Measurements from ENCODE around the gene EPB41L4B.
A peak's percentile ranks its signal among the peaks of the same experiment; 100 is the strongest.
"Not testable (repeated sequence)": the region's sequence is repeated elsewhere in the genome, so short reads cannot be mapped to it uniquely, and the experiment has no call there.

The EPB41L4B gene

DNA sequence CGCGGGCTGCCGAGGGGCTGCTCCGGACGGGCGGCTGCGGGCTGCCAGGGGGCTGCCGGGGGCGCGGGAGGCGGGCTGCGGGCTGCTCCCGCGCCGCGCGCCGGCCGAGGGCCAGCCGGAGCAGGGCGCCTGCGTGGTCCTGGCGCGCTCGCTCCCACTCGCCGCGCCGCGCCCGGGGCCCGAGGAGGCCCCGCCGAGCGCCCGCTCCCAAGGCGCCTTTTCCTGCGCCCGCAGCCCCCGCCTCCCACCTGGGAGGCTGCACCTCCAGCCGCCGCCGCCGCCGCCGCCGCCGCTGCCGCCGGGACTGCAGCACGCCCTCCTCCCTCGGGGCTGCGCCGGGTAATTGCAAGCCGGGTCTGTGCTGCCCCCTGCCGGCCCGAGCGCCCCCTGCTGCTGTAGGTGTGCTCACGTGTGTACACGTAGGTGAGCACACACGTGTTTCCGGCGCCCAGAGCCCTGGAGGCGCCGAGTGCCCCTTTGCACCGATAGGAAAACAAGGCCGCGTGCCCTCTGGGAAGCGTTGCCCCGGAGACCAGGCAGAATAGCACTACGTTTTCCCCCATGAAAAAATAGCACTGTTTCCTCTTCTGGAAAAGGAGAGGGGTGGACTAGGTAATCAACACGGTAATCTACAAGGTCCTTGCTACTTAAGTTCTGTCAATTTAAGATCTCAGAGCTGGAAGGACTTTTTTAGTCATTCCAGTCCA, at the start of gene EPB41L4B:
Gene EPB41L4B (minus strand): TSS at position 318 of the 707 bp plus-strand sequence. CDS start 613 bp downstream, outside the sequence.
- DNase-seq (ENCODE audit: low spot score): peak; percentile 84

DNA sequence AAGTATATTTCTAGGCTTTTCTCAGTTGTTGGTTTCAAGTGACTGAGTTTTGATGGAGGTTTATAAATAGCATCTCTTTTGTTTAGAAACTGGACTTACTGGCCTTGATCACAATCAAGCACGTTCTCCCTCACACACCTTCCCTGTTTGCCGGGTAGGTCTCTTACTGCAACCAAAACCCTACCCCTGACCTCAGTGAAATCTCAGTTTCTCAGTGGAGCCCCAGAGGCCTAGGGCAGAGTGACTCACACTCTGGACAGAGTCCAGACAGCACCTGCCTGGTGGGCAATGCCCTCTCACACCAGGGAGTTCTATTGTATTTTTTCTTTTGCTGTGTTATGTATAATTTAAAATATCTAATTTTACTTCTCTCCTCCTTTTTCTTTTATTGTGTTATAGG, 48.4 kb upstream of the EPB41L4B start:
- DNase-seq (ENCODE audit: low spot score): no peak

DNA sequence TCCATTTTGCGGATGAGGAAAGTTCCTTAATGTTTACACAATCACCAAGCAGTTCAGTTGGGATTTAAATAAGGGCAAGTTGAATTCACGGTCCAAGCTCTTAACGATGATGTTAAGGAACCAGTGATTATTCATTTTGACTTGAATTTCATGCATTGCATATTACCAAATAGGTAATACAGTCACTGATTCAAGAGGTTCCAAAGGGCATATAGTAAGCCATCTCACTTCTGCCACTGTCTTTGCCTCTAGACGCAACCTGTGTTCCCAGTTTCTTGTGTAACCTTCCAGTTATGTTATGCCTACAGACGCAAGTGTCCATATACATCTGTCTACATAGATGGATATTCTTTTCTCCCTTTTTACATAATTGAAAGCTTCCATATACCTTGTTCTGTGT, 39.9 kb upstream of the EPB41L4B start:
- no peak for DNase-seq (ENCODE audit: low spot score)

DNA sequence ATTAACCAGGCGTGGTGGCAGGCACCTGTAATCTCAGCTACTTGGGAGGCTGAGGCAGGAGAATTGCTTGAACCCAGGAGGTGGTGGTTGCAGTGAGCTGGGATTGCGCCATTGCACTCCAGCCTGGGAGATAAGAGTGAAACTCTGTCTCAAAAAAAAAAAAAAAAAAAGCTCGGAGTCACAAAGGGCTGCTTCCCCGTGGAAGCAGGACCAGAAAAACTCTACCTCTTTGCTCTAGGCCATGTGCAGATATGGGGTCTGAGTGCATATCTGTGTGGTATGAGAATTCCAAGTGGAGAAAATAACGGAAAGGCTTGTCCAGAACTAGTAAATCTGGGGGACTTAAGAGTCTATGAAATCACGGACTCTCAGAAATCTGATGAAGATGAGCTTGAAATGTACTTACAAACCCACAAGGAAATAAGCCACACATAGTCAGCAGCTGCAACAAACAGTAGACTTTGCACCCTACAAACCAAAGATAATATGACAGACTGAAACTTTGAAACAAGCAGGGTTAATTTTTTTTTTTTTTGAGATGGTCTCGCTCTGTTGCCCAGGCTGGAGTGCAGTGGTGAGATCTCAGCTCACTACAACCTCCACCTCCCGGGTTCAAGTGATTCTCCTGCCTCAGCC, 38.2 kb upstream of the EPB41L4B start:
- DNase-seq (ENCODE audit: low spot score): not testable (repeated sequence)

DNA sequence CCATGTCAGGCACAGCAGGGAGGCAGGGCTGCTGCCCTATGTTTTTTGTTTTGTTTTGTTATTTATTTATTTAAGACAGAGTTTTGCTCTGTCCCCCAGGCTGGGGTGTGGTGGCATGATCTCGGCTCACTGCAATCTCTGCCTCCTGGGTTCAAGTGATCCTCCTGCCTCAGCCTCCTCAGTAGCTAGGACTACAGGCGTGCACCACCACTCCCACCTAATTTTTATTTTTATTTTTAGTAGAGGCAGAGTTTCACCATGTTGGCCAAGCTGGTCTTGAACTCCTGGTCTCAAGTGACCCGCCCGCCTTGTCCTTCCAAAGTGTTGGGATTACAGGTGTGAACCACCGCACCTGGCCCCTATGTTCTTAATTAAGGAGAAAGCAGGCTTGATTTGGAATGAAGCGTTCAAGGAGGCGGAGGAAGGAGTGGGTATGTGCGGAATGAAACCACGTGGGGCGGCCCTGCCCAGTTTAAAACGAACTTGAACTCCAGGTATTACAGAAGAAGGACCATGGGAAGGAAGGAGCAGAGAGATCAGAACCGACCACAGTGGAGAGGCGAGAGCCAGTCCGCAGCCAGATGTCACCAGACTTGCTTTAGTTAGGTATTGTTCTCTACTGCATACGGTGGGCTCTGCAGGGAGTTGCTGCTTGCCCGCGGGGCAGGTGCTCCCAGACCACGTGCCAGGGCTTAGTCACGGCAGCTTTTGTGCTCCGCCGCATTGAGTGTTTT, 34.9 kb upstream of the EPB41L4B start:
- no peak for DNase-seq (ENCODE audit: low spot score)

DNA sequence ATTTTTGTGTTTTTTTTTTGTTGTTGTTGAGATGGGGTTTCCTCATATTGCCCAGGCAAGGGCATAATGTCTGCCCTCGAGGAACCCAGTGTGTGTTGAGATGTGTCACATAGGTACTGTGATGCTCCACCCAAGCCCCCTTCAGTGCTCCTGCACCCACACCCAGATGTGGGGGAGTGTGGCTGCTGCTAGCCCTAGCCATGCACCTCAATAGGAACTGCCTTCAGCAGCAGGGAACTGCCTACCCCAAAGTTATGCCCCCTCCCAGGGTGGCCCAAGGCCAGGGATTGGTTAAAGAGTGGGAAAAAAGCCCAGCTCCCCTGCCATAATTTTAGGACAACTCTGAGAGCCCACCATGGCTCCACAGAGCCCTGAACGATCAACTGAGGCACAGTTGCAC, 33.3 kb upstream of the EPB41L4B start:
- no peak for DNase-seq (ENCODE audit: low spot score)

DNA sequence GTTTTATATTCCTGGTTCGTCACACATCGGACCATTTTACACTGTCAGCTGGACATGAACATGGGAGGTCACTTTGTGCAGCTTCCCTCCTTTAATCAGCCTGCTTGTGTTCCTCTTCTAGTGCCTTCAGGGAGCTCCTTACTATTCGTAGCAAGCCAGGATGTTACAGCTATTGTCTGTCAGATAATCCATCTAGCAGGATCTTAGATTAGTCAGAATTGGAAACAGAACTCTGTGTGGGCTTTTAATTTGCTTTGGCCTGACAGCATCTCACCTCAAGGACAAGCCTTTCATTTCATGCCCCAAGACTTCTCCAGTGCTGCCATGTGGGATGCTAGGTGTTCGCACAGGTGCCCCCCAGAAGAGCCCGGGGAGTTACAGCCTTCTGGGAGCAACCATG, 30.2 kb upstream of the EPB41L4B start:
- DNase-seq (ENCODE audit: low spot score): no peak

DNA sequence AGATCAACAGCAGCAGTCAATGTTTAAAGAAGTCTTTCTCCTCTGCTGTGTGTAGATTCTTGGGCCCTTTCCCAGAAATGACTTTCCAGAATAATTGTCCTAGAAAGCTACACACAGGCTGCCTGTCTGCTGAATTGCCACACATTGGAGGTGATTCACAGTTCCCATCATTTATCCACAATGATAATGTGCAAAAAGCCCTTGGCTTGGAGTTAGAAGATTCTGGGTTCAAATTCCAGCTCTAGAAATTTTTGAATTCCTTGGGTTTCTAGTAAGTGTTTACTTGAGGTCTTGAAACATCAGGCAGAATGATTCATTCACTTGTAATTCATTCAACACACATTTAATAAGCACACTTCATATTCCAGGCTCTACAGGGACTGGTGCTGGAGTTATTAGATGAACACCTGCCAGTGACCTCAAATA, 28.6 kb upstream of the EPB41L4B start:
- no peak for DNase-seq (ENCODE audit: low spot score)

DNA sequence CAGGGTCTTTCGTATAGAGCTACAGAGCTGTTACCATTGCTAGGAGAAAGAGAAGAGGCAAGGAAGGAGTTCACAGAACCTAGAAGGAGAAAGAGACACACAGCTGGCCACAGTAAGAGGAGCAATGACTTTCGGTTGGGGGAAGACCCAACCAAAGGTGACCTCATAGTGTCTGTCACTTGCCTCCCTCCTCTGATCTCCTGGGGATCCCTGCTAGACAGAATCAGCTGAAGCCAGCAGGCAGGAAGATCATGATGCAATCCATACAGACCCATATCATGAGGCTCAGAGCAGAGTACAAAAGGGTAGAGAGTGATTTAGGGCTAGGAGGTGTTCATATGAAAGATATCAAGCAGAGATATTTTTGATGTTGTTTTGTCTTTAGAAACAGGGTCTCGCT, 26.0 kb upstream of the EPB41L4B start:
- DNase-seq (ENCODE audit: low spot score): no peak

DNA sequence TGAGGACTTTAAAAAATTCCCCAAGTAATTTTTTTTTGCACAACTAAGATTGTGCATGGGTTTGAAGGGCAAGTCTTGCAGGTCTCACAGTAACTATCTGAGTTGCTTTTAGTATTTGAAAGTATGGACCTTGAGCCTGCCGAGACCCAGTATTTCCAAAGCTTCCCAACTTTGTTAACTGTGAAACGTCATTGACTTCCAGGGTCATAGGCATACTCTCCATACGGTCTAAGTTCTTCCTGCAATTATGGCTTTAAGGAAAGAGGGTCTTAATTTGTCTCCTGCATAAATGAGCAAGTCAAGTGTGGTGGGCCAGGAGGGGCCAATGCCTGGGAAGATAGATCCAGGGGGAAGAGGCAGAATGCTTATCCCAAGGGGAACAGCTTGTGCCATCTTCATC, 24.0 kb upstream of the EPB41L4B start:
- no peak for DNase-seq (ENCODE audit: low spot score)

DNA sequence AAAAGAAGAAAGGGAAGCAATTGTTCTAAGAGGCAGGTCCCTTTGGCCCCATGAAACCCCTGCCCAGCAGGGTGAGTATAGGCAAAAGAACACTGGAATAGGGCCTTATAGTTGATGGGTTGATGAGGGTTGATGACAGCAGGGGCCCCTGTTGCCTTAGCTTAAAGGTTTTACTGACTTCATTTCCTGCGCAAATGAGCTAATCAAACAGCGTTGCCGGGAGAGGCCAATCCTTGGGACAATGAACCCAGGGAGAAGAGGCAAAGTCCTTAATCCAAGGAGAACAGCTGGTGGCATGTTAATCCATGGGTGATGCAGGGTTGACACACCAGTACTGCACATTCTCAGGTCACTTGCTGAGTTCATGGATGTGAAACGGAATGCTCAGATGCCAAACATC, 22.0 kb upstream of the EPB41L4B start:
- DNase-seq (ENCODE audit: low spot score): no peak

DNA sequence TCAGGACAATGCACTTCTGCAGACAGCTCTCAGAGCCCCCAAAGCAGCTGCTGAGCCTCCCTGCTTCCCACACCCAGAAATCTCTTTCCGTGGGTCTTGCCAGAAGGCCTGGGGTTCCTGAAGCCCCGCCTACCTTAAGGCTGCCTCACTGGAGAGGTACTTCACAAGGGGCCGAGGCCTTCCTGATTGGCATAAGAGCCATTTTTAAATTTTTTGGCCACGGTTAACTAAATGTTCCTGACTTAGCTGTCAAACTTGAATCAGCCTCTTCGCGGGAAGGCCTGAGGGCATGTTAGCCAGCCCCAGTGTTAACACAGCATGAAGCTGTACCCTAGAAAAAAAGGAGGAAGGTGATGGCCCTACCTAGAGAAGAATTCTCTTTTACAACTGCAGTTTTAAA, 20.7 kb upstream of the EPB41L4B start:
- DNase-seq (ENCODE audit: low spot score): no peak

DNA sequence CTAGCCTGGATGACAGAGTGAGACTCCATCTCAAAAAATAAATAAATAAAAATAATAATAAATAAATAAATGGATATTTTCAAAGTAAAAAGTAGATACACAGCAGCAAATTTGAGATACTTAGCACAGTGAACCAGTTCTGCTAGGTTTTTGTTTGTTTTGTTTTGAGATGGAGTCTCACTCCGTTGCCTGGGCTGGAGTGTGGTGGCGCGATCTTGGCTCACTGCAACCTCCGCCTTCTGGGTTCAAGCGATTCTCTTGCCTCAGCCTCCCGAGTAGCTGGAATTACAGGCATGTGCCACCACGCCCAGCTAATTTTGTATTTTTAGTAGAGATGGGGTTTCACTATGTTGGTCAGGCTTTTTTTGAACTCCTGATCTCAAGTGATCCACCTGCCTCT, 20.1 kb upstream of the EPB41L4B start:
- DNase-seq (ENCODE audit: low spot score): not testable (repeated sequence)

DNA sequence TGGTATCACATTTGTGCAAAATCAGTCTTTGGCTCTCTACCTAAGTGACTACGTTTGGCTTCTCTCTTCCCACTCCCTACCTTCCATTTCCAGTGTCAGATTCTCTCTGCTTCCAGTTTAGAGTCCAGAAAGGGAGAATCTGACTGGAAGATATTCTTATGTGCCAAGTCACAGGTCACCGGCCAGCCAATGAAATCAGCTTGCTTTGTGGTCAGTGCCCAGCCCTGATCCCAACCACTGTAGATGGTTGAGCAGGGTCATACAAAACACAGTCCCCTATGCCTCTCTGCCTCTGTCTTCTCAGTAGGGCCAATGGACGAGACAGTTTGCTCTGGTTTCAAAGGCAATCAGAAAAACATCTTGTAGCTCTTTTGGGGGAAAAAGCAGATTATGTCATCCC, 15.6 kb upstream of the EPB41L4B start:
- no peak for DNase-seq (ENCODE audit: low spot score)

DNA sequence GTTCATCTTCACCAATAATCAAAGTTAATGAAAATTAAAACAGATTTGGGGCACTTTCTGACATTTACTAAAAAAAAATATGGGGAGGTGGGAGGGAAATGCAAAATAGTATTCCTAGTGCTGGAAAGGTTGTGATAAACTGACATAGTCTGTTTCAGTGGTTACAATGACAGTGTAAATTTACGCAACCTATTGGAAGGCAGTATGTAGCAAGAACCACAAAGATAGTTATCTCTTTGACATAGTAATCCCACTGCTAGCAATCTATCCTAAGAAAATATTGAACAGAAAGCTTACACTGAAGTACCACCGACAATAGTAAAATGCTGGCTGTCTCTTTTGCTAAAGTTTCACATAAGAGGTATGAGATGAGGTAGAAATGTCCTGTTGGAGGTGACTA, 15.1 kb upstream of the EPB41L4B start:
- DNase-seq (ENCODE audit: low spot score): no peak

DNA sequence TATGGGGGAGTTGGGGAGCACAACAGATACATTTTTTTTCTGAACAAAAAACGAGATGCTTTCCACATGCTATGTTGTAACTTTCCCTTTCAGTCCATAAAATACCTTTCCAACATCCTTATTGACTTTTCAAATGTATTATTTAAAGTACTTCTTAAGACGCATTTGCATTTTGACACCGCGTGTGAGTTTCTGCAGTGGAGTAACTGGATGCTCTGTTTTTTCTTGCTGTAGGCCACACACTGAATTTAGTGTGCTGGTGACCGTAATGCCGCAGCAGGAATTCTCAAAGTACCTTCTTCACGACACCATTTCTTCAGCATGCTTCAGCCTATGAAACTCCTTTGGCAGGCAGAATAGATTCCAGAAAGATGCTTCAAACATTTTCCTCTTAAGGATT, 14.3 kb upstream of the EPB41L4B start:
- DNase-seq (ENCODE audit: low spot score): no peak

DNA sequence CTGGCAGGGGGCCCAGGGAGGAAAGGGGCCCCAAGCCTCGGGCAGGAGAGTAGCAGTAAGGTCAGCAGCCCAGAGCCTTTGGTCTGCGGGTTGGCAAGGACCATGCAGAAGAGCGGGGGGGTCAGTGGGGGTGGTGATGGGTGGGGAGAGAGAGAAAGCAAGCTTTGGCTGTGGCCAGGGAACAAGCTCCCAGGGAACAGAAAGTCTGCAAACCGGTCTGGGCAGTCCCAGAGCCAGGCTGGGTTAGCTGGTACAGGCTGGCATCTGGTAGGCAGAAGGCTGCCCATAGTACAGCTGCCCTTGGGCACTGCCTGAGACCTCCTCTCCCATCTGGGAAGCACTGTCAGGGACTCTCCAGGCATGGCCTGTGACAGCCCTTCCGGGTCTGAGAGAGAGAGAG, 10.5 kb upstream of the EPB41L4B start:
- DNase-seq (ENCODE audit: low spot score): no peak

DNA sequence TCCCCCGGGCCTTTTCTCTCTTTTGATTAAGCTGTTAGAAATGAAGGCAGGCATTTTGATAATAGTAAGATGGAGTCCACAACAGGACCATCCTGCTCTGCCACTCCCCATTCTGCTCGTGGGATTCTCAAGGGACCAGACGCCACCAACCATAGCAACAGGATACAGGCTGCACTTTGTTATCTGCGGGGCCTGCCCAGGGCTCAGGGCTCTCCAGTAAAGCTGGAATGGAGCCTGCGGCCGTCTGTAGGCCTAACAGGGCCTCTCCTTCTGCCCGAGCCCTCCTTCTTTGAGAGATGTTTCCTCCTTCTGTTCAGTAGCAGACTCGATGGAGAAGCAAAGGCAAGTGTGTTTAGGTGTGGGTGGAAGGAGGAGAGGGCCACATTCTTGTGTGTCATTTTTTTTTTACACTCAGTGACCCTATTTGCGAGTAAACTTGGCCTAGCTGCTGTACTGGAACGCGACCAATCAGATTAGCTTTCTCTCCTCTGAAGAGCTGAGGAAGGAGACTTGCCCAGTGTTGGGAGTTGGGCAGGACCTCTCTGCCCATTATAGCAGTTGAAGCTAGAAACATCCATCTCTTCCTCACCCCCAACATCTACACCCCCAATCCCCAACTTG, 8.9 kb upstream of the EPB41L4B start:
- DNase-seq (ENCODE audit: low spot score): no peak

DNA sequence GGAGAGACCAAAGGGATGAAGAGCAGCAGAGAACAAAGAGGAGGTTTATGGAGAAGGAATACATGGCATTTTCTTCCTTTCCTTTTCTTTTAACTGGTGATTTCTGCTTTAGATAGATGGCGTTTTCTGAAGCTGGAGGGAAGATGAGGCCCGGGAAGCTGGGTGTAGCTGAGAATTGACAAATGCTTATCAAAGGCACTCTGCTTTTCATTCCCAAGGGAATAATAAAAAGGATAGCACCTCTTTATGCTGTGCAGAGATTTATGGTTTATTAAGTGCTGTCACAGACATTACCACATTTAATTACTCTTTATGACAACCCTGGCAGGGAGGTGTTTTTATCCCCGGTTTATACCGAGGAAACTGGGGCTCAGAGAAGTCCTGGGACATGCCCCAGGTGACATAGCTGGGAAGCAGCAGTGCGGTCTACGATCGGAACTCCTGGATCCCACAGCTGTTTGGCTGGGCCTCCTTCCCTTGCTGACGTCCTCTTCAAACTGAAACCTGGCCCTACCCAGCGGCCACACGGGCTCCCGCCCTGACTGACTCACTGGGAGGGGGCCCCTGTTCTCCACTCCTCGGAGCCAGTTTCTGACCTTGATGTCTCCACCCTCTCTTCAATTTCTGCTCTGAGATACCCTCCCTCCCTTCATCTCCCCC, 8.2 kb upstream of the EPB41L4B start:
- no peak for DNase-seq (ENCODE audit: low spot score)

DNA sequence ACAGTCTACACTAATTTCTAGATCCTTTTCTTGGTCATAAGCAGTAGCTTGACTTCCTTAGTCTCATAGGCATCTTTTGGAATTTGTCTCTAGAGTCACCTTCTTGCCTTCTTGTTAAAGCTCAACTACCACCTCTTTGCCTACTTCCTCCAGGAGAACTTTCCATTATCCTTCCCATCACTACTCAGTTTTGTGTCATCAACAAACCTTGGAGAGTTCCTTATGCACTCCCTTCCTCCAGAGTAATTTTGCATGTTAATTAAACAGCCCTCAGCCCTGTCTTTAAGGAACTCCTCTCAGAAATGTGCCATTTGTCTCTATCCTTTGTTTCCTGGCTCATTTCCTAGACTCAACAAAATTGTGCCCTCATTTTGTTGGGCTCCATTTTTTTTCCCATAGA, 4.2 kb upstream of the EPB41L4B start:
- no peak for DNase-seq (ENCODE audit: low spot score)

DNA sequence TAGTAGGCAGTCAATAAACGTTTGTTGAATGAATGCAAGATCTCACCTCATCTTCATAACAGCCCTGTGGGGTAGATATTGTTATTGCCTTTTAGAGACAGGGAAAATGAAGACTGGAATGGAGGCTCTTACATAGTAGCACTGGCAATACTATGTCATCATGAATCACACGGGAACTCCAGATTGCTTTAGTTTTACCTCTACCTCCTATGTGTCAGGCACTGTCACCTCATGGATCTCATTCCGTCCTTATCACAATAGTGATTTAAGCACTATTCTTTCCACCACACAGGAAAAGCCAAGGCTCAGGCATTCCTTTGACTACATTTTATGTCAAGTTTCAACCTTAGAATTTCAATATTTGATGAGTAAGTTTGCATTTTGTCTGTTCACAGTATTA, 2.9 kb upstream of the EPB41L4B start:
- no peak for DNase-seq (ENCODE audit: low spot score)

DNA sequence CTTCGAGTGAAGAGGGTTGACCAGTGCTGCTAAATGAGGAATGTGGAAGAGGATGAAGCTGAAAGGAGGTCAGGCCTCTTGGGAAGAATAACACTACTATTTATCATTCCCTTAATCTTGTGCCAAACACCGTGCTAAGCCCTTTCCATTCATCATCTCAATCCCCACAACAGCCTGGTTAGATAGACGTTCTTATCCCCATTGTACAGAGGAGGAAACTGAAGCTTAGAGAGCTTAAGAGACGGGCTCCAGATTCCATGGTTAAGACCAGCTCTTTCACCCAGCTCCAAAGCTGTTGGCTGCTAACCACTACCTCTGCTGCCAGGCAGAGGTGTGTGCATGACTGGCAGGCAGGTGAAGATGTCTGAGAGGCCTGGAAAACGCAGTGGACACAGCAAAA, 868 bp upstream of the EPB41L4B start:
- DNase-seq (ENCODE audit: low spot score): no peak
